Immature natural killer cell (primary cell): Measurements from ENCODE around the gene ARHGEF6. TPM values are rescaled to one million over a fixed set of nuclear protein-coding genes. Genes with fewer than 3 reads are reported as not detected.
"Not testable (repeated sequence)": the region's sequence is repeated elsewhere in the genome, so short reads cannot be mapped to it uniquely, and the experiment has no call there.

Source experiments
- DNase-seq, 3 donors: peaks; one replicate each; pipeline ENCODE4 v3.0.0; 2022; ENCODE audit warnings: mixed read lengths in 1 of 3
- H3K27ac Mint-ChIP-seq, 6 donors: one replicate each; pipeline ENCODE4 v1.8.0; 2020; ENCODE audit warnings: mixed read lengths in 6 of 6, mild to moderate bottlenecking in 5 of 6, inconsistent platforms in 4 of 6, moderate library complexity in 3 of 6
- H3K27me3 Mint-ChIP-seq, 3 donors: one replicate each; pipeline ENCODE4 v1.8.0; 2020 to 2021; ENCODE audit warnings: low read depth in 3 of 3, mild to moderate bottlenecking in 3 of 3, mixed read lengths in 3 of 3, moderate library complexity in 3 of 3, inconsistent platforms in 1 of 3
- H3K36me3 Mint-ChIP-seq, 3 donors: one replicate each; pipeline ENCODE4 v1.8.0; 2020; ENCODE audit warnings: mixed read lengths in 3 of 3, inconsistent platforms in 2 of 3, mild to moderate bottlenecking in 2 of 3
- H3K4me1 Mint-ChIP-seq, 2 donors: one replicate each; pipeline ENCODE4 v1.8.0; 2020; ENCODE audit warnings: inconsistent platforms in 2 of 2, mild to moderate bottlenecking in 2 of 2, mixed read lengths in 2 of 2, moderate library complexity in 1 of 2
- H3K4me3 Mint-ChIP-seq, 5 donors: one replicate each; pipeline ENCODE4 v1.8.0; 2020; ENCODE audit warnings: mild to moderate bottlenecking in 5 of 5, mixed read lengths in 5 of 5, inconsistent platforms in 3 of 5, moderate library complexity in 3 of 5
- H3K9me3 Mint-ChIP-seq, 6 donors: one replicate each; pipeline ENCODE4 v1.8.0; 2020; ENCODE audit warnings: mild to moderate bottlenecking in 6 of 6, mixed read lengths in 6 of 6, inconsistent platforms in 4 of 6, moderate library complexity in 3 of 6
- polyA plus RNA-seq, 3 donors: library from polyadenylated mRNA; unstranded; fragments of 300-500 nt; fragmentation: Illumina TruSeq; gene quantifications; one replicate each; pipeline ENCODE4 v1.2.3, GENCODE V29; 2021

Gene ARHGEF6
- polyA plus RNA-seq, 3 donors from 2014 or later: 48.4 to 62.0 (median 50.5) TPM

- peaks cover 7 to 9% of the 10 kb centered on the region in 2 donors for H3K4me1 Mint-ChIP-seq
- H3K4me3 Mint-ChIP-seq: no peak overlapping the region
- no peak for DNase-seq
- H3K27me3 Mint-ChIP-seq: peaks cover 2% of the 10 kb centered on the region in 3 donors
- H3K27ac Mint-ChIP-seq: no peak overlapping the region
- H3K36me3 Mint-ChIP-seq: peaks cover 0 to 8% (median 0%) of the 10 kb centered on the region in 3 donors
- H3K9me3 Mint-ChIP-seq: no peaks in the 10 kb centered on the region
These were observed 26.2 kb upstream of the ARHGEF6 start for GRCh38 chrX:136806891-136807410.

- no peak for DNase-seq
- Mint-ChIP-seq H3K27me3 (peaks cover 0 to 13% (median 2%) of the 10 kb centered on the region in 3 donors), H3K36me3 (peaks cover 0 to 8% (median 0%) of the 10 kb centered on the region in 3 donors), H3K9me3 (no peaks in the 10 kb centered on the region), H3K4me3 (no peak overlapping the region), H3K27ac (no peak overlapping the region), H3K4me1 (peaks cover 4 to 6% of the 10 kb centered on the region in 2 donors)
These were observed 21.8 kb upstream of the ARHGEF6 start for GRCh38 chrX:136802515-136802914.

- Mint-ChIP-seq H3K27ac (no peak overlapping the region), H3K27me3 (peaks cover 1 to 11% (median 4%) of the 10 kb centered on the region in 3 donors), H3K36me3 (no peaks in the 10 kb centered on the region), H3K4me3 (no peak overlapping the region), H3K4me1 (peaks cover 4 to 7% of the 10 kb centered on the region in 2 donors), H3K9me3 (no peaks in the 10 kb centered on the region)
- no peak for DNase-seq
These were observed 17.1 kb upstream of the ARHGEF6 start for GRCh38 chrX:136797787-136798186.

- not testable (repeated sequence) for H3K4me1 Mint-ChIP-seq, DNase-seq, H3K4me3 Mint-ChIP-seq, H3K9me3 Mint-ChIP-seq, H3K27ac Mint-ChIP-seq, H3K36me3 Mint-ChIP-seq
- peaks cover 1 to 11% (median 2%) of the 10 kb centered on the region in 3 donors for H3K27me3 Mint-ChIP-seq
These were observed 14.4 kb upstream of the ARHGEF6 start for GRCh38 chrX:136795132-136795531.

GRCh38 chrX:136794660-136795059 is 13.9 kb upstream of the ARHGEF6 start:
- not testable (repeated sequence) for H3K36me3 Mint-ChIP-seq, H3K4me1 Mint-ChIP-seq, H3K4me3 Mint-ChIP-seq, H3K27ac Mint-ChIP-seq, H3K27me3 Mint-ChIP-seq, DNase-seq, H3K9me3 Mint-ChIP-seq

GRCh38 chrX:136794080-136794479 is 13.3 kb upstream of the ARHGEF6 start:
- Mint-ChIP-seq H3K27me3 (peaks cover 1 to 9% (median 2%) of the 10 kb centered on the region in 3 donors), H3K4me1 (peaks cover 4 to 7% of the 10 kb centered on the region in 2 donors), H3K36me3 (no peaks in the 10 kb centered on the region), H3K9me3 (no peaks in the 10 kb centered on the region), H3K4me3 (no peak overlapping the region), H3K27ac (no peak overlapping the region)
- no peak for DNase-seq

- no peaks in the 10 kb centered on the region for H3K36me3 Mint-ChIP-seq
- no peaks in the 10 kb centered on the region for H3K9me3 Mint-ChIP-seq
- H3K27ac Mint-ChIP-seq: no peak overlapping the region
- DNase-seq: no peak
- H3K27me3 Mint-ChIP-seq: peaks cover 0 to 5% (median 2%) of the 10 kb centered on the region in 3 donors
- H3K4me1 Mint-ChIP-seq: no peaks in the 10 kb centered on the region
- no peak overlapping the region for H3K4me3 Mint-ChIP-seq
These were observed 9.1 kb upstream of the ARHGEF6 start for GRCh38 chrX:136789856-136790255.

GRCh38 chrX:136784231-136784630 is 3.5 kb upstream of the ARHGEF6 start:
- Mint-ChIP-seq H3K4me3 (no peak overlapping the region), H3K27ac (no peak overlapping the region), H3K27me3 (peaks cover 0 to 4% (median 1%) of the 10 kb centered on the region in 3 donors), H3K4me1 (peaks cover 18 to 31% of the 10 kb centered on the region in 2 donors), H3K36me3 (no peaks in the 10 kb centered on the region), H3K9me3 (no peaks in the 10 kb centered on the region)
- DNase-seq: no peak

- no peak for DNase-seq
- Mint-ChIP-seq H3K36me3 (no peaks in the 10 kb centered on the region), H3K27me3 (peaks cover 0 to 4% (median 1%) of the 10 kb centered on the region in 3 donors), H3K9me3 (no peaks in the 10 kb centered on the region), H3K27ac (no peak overlapping the region), H3K4me1 (peaks cover 27 to 39% of the 10 kb centered on the region in 2 donors), H3K4me3 (no peak overlapping the region)
These were observed 2.4 kb upstream of the ARHGEF6 start for GRCh38 chrX:136783159-136783558.

- H3K27me3 Mint-ChIP-seq: peaks cover 0 to 4% (median 1%) of the 10 kb centered on the region in 3 donors
- peak overlapping the region; percentile 86 to 95 (median 93) for H3K27ac Mint-ChIP-seq
- H3K36me3 Mint-ChIP-seq: no peaks in the 10 kb centered on the region
- no peaks in the 10 kb centered on the region for H3K9me3 Mint-ChIP-seq
- no peak for DNase-seq
- H3K4me1 Mint-ChIP-seq: peaks cover 42 to 55% of the 10 kb centered on the region in 2 donors
- H3K4me3 Mint-ChIP-seq: peak overlapping the region; percentile 92 to 97 (median 93)
These were observed 557 bp upstream of the ARHGEF6 start for GRCh38 chrX:136781180-136781797.

GRCh38 chrX:136780241-136780640 is 491 bp downstream of the ARHGEF6 start:
- Mint-ChIP-seq H3K27ac (peak overlapping the region; percentile 86 to 95 (median 93)), H3K9me3 (no peaks in the 10 kb centered on the region), H3K4me3 (peak overlapping the region; percentile 92 to 97 (median 93)), H3K4me1 (peaks cover 52 to 66% of the 10 kb centered on the region in 2 donors), H3K36me3 (no peaks in the 10 kb centered on the region), H3K27me3 (peaks cover 0 to 4% (median 1%) of the 10 kb centered on the region in 3 donors)
- no peak for DNase-seq

GRCh38 chrX:136779346-136779781 is 1.4 kb downstream of the ARHGEF6 start:
- H3K9me3 Mint-ChIP-seq: no peaks in the 10 kb centered on the region
- peaks cover 0 to 4% (median 1%) of the 10 kb centered on the region in 3 donors for H3K27me3 Mint-ChIP-seq
- peak overlapping the region; percentile 86 to 95 (median 93) for H3K27ac Mint-ChIP-seq
- DNase-seq: peak; percentile 32 to 45 (median 39)
- peak overlapping the region; percentile 92 to 97 (median 93) for H3K4me3 Mint-ChIP-seq
- H3K36me3 Mint-ChIP-seq: no peaks in the 10 kb centered on the region
- H3K4me1 Mint-ChIP-seq: peaks cover 59 to 74% of the 10 kb centered on the region in 2 donors

GRCh38 chrX:136778916-136779315 is 1.8 kb downstream of the ARHGEF6 start:
- H3K9me3 Mint-ChIP-seq: no peaks in the 10 kb centered on the region
- no peak for DNase-seq
- peak overlapping the region; percentile 92 to 97 (median 93) for H3K4me3 Mint-ChIP-seq
- peak overlapping the region; percentile 86 to 95 (median 93) for H3K27ac Mint-ChIP-seq
- peaks cover 59 to 75% of the 10 kb centered on the region in 2 donors for H3K4me1 Mint-ChIP-seq
- H3K27me3 Mint-ChIP-seq: peaks cover 0 to 4% (median 1%) of the 10 kb centered on the region in 3 donors
- no peaks in the 10 kb centered on the region for H3K36me3 Mint-ChIP-seq

GRCh38 chrX:136778020-136778419 is 2.7 kb downstream of the ARHGEF6 start:
- Mint-ChIP-seq H3K9me3 (no peaks in the 10 kb centered on the region), H3K27ac (peak overlapping the region in 5 of 6 donors; percentile 16 to 86 (median 62)), H3K4me3 (peak overlapping the region in 4 of 5 donors; percentile 10 to 94 (median 36)), H3K27me3 (peaks cover 0 to 4% (median 1%) of the 10 kb centered on the region in 3 donors), H3K36me3 (no peaks in the 10 kb centered on the region), H3K4me1 (peaks cover 65 to 83% of the 10 kb centered on the region in 2 donors)
- DNase-seq: no peak
